ENCODE data around the gene DIS3L2. TPM values are rescaled to one million over a fixed set of nuclear protein-coding genes. Genes with fewer than 3 reads are reported as not detected.

The DIS3L2 gene
- total RNA-seq, 1 donor from 2014 or later, result 77.2 TPM

- DNase-seq (ENCODE audit: low spot score), result no peak
These were observed 91.1 kb downstream of the DIS3L2 start for GRCh38 chr2:232052591-232052990.

GRCh38 chr2:232053777-232054176 lies 92.3 kb downstream of the DIS3L2 start:
- no peak for DNase-seq (ENCODE audit: low spot score)

- DNase-seq (ENCODE audit: low spot score), result no peak
These were observed 96.8 kb downstream of the DIS3L2 start for GRCh38 chr2:232058063-232058877.

- no peak for DNase-seq (ENCODE audit: low spot score)
These were observed 97.4 kb downstream of the DIS3L2 start for GRCh38 chr2:232058931-232059330.

GRCh38 chr2:232061265-232061664 lies 99.8 kb downstream of the DIS3L2 start:
- no peak for DNase-seq (ENCODE audit: low spot score)

GRCh38 chr2:232073026-232073425 lies 111.5 kb downstream of the DIS3L2 start:
- no peak for DNase-seq (ENCODE audit: low spot score)

GRCh38 chr2:232073699-232074098 lies 112.2 kb downstream of the DIS3L2 start:
- no peak for DNase-seq (ENCODE audit: low spot score)

- DNase-seq (ENCODE audit: low spot score), result no peak
These were observed 113.6 kb downstream of the DIS3L2 start for GRCh38 chr2:232075080-232075479.

- no peak for DNase-seq (ENCODE audit: low spot score)
These were observed 114.3 kb downstream of the DIS3L2 start for GRCh38 chr2:232075859-232076258.

- DNase-seq (ENCODE audit: low spot score), result no peak
These were observed 114.8 kb downstream of the DIS3L2 start for GRCh38 chr2:232076272-232076671.

GRCh38 chr2:232076736-232077135 lies 115.2 kb downstream of the DIS3L2 start:
- DNase-seq (ENCODE audit: low spot score), result no peak

- no peak for DNase-seq (ENCODE audit: low spot score)
These were observed 123.7 kb downstream of the DIS3L2 start for GRCh38 chr2:232085164-232085563.

- no peak for DNase-seq (ENCODE audit: low spot score)
These were observed 124.4 kb downstream of the DIS3L2 start for GRCh38 chr2:232085826-232086425.

GRCh38 chr2:232088771-232089170 lies 127.3 kb downstream of the DIS3L2 start:
- DNase-seq (ENCODE audit: low spot score), result no peak

- no peak for DNase-seq (ENCODE audit: low spot score)
These were observed 132.7 kb downstream of the DIS3L2 start for GRCh38 chr2:232094201-232094600.

GRCh38 chr2:232094883-232095282 lies 133.4 kb downstream of the DIS3L2 start:
- DNase-seq (ENCODE audit: low spot score), result no peak

GRCh38 chr2:232097260-232097659 lies 135.7 kb downstream of the DIS3L2 start:
- no peak for DNase-seq (ENCODE audit: low spot score)

- no peak for DNase-seq (ENCODE audit: low spot score)
These were observed 136.2 kb downstream of the DIS3L2 start for GRCh38 chr2:232097758-232098157.

- DNase-seq (ENCODE audit: low spot score), result no peak
These were observed 140.9 kb downstream of the DIS3L2 start for GRCh38 chr2:232102380-232102779.

- DNase-seq (ENCODE audit: low spot score), result no peak
These were observed 141.7 kb downstream of the DIS3L2 start for GRCh38 chr2:232103140-232103737.

GRCh38 chr2:232104076-232104646 lies 142.6 kb downstream of the DIS3L2 start:
- no peak for DNase-seq (ENCODE audit: low spot score)

GRCh38 chr2:232111551-232111950 lies 150.0 kb downstream of the DIS3L2 start:
- no peak for DNase-seq (ENCODE audit: low spot score)

GRCh38 chr2:232113821-232114220 lies 152.3 kb downstream of the DIS3L2 start:
- no peak for DNase-seq (ENCODE audit: low spot score)
